Measurements from ENCODE around the gene SLC39A8.

GRCh38 chr4:102298716-102299115, 46.6 kb downstream of the SLC39A8 start:
- no peak for TF ChIP-seq CTCF (IDR thresholded peaks at IDR 0.05)
- no peak for TF ChIP-seq POLR2A (IDR thresholded peaks at IDR 0.05)

Measured in right lobe of liver (tissue), 4 donors.